GM18861 (cell line): ENCODE results near the gene CGREF1.

Source experiments
- ATAC-seq: cut with Tn5 transposase; IDR thresholded peaks from one replicate; pipeline ENCODE4 v1.9.1; 2021; ENCODE audit not compliant: unreplicated experiment

The CGREF1 gene

GRCh38 chr2:27051902-27052645, 66.9 kb downstream of the CGREF1 start:
- no peak for ATAC-seq

GRCh38 chr2:27050996-27051901, 67.7 kb downstream of the CGREF1 start, which contains the start of gene AGBL5:
AGBL5 (plus strand) TSS chr2:27051668; CDS start chr2:27052959, 1,291 bp downstream.
- peak; percentile 53 for ATAC-seq
